Activated CD4-positive, alpha-beta T cell treated with anti-CD3 and anti-CD28 coated beads, Interleukin-2, amount 10 ng/mL, durations not matched to agents 24 days and 14 days (primary cell): ENCODE results near the gene SIPA1L3. TPM values are rescaled to one million over a fixed set of nuclear protein-coding genes. Genes with fewer than 3 reads are reported as not detected.
"Not testable (repeated sequence)": the region's sequence is repeated elsewhere in the genome, so short reads cannot be mapped to it uniquely, and the experiment has no call there.

Experiments
- DNase-seq: peaks from one replicate; pipeline ENCODE4 v3.0.0; 2022
- H3K27ac Mint-ChIP-seq: one replicate; pipeline ENCODE4 v1.8.0; 2022; ENCODE audit warnings: mild to moderate bottlenecking, mixed read lengths
- H3K27me3 Mint-ChIP-seq: one replicate; pipeline ENCODE4 v1.8.0; 2022; ENCODE audit warnings: mixed read lengths
- H3K36me3 Mint-ChIP-seq: one replicate; pipeline ENCODE4 v1.8.0; 2022; ENCODE audit warnings: low read depth, mild to moderate bottlenecking, mixed read lengths
- H3K4me1 Mint-ChIP-seq: one replicate; pipeline ENCODE4 v1.8.0; 2021; ENCODE audit warnings: mixed read lengths
- H3K4me3 Mint-ChIP-seq: one replicate; pipeline ENCODE4 v1.8.0; 2022; ENCODE audit warnings: mild to moderate bottlenecking, moderate library complexity, mixed read lengths
- H3K9me3 Mint-ChIP-seq: one replicate; pipeline ENCODE4 v1.8.0; 2021; ENCODE audit warnings: mixed read lengths
- intact Hi-C: fragments of 100-400 bp; cut with micrococcal nuclease; formaldehyde crosslinking; loops from one replicate; pipeline ENCODE4 v1.15.1; 2023
- total RNA-seq: library from RNA; stranded (reverse); gene quantifications from 2 replicates; pipeline ENCODE4 v1.2.3, GENCODE V29; 2022

The SIPA1L3 gene
- total RNA-seq, 1 donor from 2014 or later, result 15.4 TPM

DNA sequence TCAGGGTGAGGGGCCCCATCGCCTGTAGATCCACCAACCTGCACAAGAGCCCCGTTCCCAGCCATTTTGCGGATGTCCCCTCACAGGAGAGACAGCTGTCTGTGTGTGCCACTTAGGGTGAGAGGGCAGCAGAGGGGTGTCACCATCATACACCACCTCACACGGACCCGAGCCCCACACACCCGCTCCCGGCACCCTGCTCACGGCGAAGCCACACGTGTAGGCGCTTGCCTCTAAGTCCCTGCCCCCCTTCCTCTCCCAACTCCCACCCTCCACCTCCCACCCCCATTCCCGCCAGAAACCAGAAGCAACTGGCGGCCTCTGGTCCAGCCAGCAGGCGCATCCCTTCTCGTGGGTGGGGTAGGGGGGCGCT is 321.0 kb downstream of the SIPA1L3 start:
- H3K27ac Mint-ChIP-seq, result peak overlapping the region; percentile 5
- H3K4me1 Mint-ChIP-seq, result peaks cover 22% of the 10 kb centered on the region
- intact Hi-C loops, result loop anchor here (10.0 kb wide), 1 partner anchor 83 kb away; no protein-coding TSS in a partner anchor
- H3K36me3 Mint-ChIP-seq, result no peaks in the 10 kb centered on the region
- no peaks in the 10 kb centered on the region for H3K9me3 Mint-ChIP-seq
- H3K27me3 Mint-ChIP-seq, result peaks cover 61% of the 10 kb centered on the region
- peak overlapping the region; percentile 46 for H3K4me3 Mint-ChIP-seq
- DNase-seq, result no peak

DNA sequence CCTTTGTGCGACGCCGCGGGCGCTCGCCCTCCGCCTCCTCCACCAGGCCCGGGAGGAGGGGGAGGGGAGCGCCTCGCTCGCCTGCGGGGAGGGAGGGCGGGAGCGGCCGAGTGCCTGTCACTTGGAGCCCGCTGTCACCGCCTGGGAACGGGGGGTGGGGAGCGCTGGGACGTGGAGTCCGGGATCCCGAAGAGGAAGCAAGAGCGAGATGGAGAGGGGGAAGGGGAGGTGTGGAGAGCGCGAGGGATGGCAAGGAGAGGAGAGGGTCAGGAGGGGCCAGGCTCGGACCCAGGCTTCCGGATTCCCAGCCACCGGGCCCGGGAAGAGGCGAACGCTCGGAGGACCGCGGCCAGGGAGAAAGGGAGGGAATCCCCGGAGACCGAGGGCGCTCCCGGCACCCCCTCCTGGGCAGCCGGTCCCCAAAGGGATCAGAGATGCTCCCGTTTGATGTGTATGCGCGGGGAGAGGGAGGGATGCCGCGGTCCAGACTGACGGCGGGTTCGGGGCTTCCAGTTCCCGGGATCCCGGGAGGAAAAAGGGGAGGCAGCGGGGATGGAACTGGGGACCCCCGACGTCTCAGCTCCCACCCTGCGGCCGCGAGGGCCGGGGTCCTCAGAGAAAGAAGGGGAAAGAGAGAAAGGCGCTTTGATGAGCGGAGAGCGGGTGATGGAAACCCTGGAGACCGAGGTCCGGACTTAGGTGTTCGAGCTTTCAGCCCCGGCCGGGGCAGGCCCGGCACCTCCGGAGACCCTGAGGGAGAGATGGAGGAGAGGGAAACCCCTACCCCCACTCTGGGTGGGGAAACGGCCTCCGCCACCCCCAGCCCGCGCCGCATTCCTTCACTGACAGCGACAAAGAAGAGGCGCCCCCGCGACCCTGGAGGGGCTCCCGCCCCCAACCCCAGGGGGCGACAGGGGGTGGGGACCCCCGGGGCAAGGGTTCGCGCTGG is 321.8 kb downstream of the SIPA1L3 start:
- no peaks in the 10 kb centered on the region for H3K36me3 Mint-ChIP-seq
- H3K4me1 Mint-ChIP-seq, result peaks cover 18% of the 10 kb centered on the region
- no peaks in the 10 kb centered on the region for H3K9me3 Mint-ChIP-seq
- DNase-seq, result peak; percentile 61
- intact Hi-C loops, result loop anchor here (10.0 kb wide), 1 partner anchor 84 kb away; no protein-coding TSS in a partner anchor
- H3K4me3 Mint-ChIP-seq, result peak overlapping the region; percentile 81
- peaks cover 53% of the 10 kb centered on the region for H3K27me3 Mint-ChIP-seq
- H3K27ac Mint-ChIP-seq, result no peak overlapping the region

DNA sequence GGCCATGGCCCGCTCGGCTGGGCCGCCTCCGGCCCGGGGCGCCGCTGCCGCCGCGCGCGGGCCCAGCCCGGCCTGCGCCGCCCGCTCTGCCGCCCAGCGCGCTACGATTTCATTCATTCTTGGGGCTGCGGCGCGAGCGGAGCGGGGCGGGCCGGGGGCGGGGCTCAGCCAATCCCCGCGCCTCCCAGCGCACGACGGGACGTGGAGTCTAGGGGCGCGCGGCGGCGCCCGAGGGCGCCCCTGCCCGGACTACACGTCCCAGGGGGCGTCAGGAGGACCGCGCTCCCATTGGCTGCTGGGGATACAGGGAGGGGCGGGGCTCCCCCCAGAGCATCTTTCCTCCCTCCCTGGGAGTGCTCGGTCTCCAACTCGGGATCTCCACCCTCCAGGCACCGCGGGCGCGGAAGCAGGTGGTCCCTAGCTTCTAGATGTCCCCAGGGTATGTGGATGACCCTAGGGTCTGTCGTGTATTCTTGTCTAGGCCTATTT is 322.6 kb downstream of the SIPA1L3 start:
- H3K36me3 Mint-ChIP-seq, result no peaks in the 10 kb centered on the region
- peak overlapping the region; percentile 16 for H3K4me3 Mint-ChIP-seq
- no peak overlapping the region for H3K27ac Mint-ChIP-seq
- no peaks in the 10 kb centered on the region for H3K9me3 Mint-ChIP-seq
- peaks cover 18% of the 10 kb centered on the region for H3K4me1 Mint-ChIP-seq
- peaks cover 46% of the 10 kb centered on the region for H3K27me3 Mint-ChIP-seq
- intact Hi-C loops, result loop anchor here (10.0 kb wide), 1 partner anchor 85 kb away; no protein-coding TSS in a partner anchor
- DNase-seq, result peak; percentile 92

DNA sequence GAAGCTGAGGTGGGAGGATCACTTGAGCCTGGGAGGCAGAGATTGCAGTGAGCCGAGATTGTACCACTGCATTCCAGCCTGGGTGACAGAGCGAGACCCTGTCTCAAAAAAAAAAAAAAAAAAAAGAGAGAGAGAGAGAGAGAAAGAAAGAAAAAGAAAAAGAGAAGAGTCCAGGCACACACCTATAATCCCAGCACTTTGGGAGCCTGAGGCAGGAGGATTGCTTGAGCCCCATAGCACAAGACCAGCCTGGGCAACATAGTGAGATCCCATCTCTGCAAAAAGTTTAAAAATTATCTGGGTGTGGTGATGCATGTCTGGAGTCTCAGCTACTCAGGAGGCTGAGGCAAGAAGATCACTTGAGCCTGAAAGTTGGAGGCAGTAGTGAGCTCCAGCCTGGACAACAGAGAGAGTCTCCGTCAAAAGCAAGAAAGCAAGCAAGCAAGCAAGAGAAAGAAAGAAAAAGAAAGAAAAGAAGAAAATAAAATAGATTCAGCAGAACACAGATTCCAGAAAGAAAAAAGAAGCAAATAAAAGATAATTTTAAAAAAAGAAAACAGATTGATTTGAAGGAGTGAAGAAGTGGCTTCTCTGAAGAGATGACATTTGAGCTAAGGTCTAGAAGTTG is 323.6 kb downstream of the SIPA1L3 start:
- DNase-seq, intact Hi-C loops, H3K36me3 Mint-ChIP-seq, H3K4me3 Mint-ChIP-seq, H3K27ac Mint-ChIP-seq, H3K9me3 Mint-ChIP-seq: not testable (repeated sequence)
- H3K4me1 Mint-ChIP-seq, result peaks cover 17% of the 10 kb centered on the region
- H3K27me3 Mint-ChIP-seq, result peaks cover 42% of the 10 kb centered on the region

DNA sequence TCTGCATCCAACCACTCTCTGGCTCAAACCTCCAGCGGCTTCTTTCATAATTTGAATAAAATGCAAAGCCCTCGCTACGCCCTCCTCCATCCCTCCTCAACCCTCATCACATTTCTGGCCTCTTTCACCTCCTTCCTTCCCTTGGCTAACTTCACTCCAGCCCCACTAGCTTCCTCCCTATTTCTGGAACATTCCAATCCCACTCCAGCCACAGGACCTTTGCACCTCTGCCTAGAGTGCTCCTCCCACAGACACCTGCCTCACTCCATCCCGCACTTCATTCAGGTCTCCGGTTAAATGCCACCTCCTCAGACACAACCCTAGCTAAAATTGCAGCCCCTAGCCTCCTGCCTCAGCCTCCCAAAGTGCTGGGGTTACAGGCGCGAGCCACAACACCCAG is 324.9 kb downstream of the SIPA1L3 start:
- Mint-ChIP-seq H3K27me3 (peaks cover 36% of the 10 kb centered on the region), H3K4me3 (no peak overlapping the region), H3K9me3 (no peaks in the 10 kb centered on the region), H3K36me3 (no peaks in the 10 kb centered on the region), H3K4me1 (peaks cover 14% of the 10 kb centered on the region), H3K27ac (no peak overlapping the region)
- no peak for DNase-seq
- intact Hi-C loops, result no loop called here

DNA sequence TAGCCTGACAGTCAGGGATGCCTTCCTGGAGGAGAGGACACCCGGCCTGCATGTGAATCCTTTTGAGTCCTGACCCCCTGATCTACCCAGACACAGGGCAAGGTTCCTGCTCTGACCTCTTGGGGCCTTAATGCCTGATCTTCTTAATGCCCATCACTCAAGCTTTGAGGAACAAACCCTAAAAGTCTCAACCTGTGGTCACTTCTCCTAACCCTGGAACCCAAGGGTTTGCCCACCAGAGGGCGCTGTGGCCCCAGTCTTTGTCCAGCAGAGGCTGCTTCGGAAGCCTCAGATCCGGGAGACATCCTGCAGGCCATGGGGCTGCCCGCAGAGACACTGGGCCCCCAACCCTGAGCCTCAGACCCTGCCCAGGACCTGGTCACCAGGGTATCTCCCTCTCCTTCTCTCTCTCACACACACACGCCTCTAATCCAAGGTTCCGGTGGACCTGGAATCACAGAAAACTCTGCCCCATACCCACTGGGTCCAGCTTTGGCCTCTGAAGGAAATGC is 326.8 kb downstream of the SIPA1L3 start:
- peaks cover 6% of the 10 kb centered on the region for H3K4me1 Mint-ChIP-seq
- H3K27ac Mint-ChIP-seq, result no peak overlapping the region
- peak; percentile 95 for DNase-seq
- intact Hi-C loops, result loop anchor here (2.0 kb wide), 1 partner anchor 101 kb away; the partner anchor contains the start of gene CATSPERG
- peaks cover 23% of the 10 kb centered on the region for H3K27me3 Mint-ChIP-seq
- no peaks in the 10 kb centered on the region for H3K36me3 Mint-ChIP-seq
- H3K4me3 Mint-ChIP-seq, result no peak overlapping the region
- no peaks in the 10 kb centered on the region for H3K9me3 Mint-ChIP-seq

DNA sequence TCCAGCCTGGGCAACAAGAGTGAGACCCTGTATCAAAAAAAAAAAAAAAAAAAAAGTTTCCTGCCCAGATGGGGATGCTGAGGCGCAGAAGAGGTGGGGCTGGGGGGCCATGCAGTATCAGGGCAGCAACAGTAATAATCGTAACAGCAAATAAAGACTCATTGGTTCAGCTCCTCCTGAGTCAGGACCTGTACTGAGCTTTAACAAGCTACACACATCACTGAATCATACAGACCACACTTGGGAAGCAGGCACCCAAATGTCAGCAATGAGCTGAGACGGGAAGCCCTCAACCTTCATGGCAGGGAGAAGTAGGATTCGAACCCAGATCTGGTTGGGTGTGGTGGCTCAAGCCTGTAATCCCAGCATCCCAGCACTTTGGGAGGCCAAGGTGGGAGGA is 327.6 kb downstream of the SIPA1L3 start:
- Mint-ChIP-seq H3K4me3 (no peak overlapping the region), H3K27ac (no peak overlapping the region), H3K4me1 (peaks cover 6% of the 10 kb centered on the region), H3K27me3 (peaks cover 20% of the 10 kb centered on the region), H3K9me3 (no peaks in the 10 kb centered on the region), H3K36me3 (no peaks in the 10 kb centered on the region)
- DNase-seq, result no peak
- intact Hi-C loops, result loop anchor here (2.0 kb wide), 1 partner anchor 100 kb away; the partner anchor contains the start of gene CATSPERG

DNA sequence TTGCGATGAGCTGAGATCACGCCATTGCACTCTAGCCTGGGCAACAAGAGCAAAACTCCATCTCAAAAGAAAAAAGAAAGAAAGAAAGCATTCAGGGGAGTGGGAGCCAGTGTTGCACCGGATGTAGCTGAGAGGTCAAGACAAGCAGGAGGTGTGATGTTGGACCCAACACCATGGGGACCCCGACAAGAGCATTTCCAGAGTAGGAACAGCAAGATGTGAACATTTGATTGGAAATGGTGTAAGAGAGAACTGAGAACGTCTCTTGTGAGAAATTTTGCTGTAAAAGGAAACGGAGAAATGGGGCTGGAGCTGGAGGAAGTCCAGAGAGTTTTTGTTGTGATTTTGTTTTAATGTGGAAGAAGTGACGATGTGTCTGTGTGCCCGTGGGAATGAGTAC is 332.8 kb downstream of the SIPA1L3 start:
- Mint-ChIP-seq H3K9me3 (no peaks in the 10 kb centered on the region), H3K4me1 (peaks cover 5% of the 10 kb centered on the region), H3K27ac (no peak overlapping the region), H3K27me3 (peaks cover 5% of the 10 kb centered on the region), H3K4me3 (no peak overlapping the region), H3K36me3 (no peaks in the 10 kb centered on the region)
- no peak for DNase-seq
- intact Hi-C loops, result loop anchor here (5.0 kb wide), 1 partner anchor 77 kb away; the partner anchor contains the start of genes KCNK6 and YIF1B

DNA sequence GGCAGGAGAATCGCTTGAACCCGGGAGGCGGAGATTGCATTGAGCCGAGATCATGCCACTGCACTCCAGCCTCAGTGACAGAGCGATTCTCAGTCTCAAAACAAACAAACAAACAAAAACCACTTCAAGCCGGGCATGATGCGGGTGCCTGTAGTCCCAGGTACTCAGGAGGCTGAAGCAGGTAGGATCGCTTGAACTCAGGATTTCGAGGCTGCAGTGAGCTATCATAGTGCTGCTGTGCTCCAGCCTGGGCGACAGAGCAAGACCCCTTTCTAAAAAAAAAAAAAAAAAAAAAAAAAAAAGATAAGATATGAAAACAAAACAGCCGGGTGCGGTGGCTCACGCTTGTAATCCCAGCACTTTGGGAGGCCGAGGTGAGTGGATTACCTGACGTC is 336.3 kb downstream of the SIPA1L3 start:
- no peaks in the 10 kb centered on the region for H3K9me3 Mint-ChIP-seq
- H3K36me3 Mint-ChIP-seq, result no peaks in the 10 kb centered on the region
- H3K4me3 Mint-ChIP-seq, result peak overlapping the region; percentile 72
- peak overlapping the region; percentile 86 for H3K27ac Mint-ChIP-seq
- intact Hi-C loops, result loop anchor here (5.0 kb wide), 1 partner anchor 74 kb away; the partner anchor contains the start of genes KCNK6 and YIF1B
- no peak for DNase-seq
- H3K27me3 Mint-ChIP-seq, result peaks cover 2% of the 10 kb centered on the region
- peaks cover 10% of the 10 kb centered on the region for H3K4me1 Mint-ChIP-seq

DNA sequence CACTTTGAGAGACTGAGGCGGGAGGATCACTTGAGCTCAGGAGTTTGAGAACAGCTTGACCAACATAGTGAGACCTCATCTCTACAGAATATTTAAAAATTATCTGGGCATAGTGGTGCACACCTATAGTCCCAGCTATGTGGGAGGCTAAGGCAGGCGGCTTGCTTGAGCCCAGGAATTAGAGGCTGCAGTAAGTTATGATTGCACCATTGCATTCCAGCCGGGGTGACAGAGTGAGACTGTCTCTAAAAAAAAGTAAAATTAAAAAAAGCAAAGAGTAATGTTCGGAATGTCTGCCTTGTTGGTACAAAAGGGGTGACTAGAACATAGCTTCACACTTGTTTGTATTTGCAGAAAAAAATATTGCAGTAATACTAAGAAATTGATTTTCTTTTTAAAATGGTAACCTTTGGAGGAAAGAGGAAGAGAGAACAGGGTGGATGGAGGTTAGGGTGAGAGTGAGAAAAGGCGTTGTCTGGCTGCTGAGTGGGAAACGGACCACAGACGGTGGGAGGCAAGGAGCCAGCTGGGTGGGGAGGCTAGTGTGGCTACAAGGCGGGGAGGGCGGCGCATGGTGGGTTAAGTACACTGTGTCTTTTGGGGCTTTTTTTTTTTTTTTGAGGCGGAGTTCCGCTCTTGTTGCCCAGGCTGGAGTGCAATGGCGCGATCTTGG is 339.0 kb downstream of the SIPA1L3 start:
- no peaks in the 10 kb centered on the region for H3K9me3 Mint-ChIP-seq
- no peaks in the 10 kb centered on the region for H3K27me3 Mint-ChIP-seq
- no peak overlapping the region for H3K27ac Mint-ChIP-seq
- peaks cover 10% of the 10 kb centered on the region for H3K4me1 Mint-ChIP-seq
- H3K36me3 Mint-ChIP-seq, result no peaks in the 10 kb centered on the region
- H3K4me3 Mint-ChIP-seq, result no peak overlapping the region
- intact Hi-C loops, result no loop called here
- no peak for DNase-seq

DNA sequence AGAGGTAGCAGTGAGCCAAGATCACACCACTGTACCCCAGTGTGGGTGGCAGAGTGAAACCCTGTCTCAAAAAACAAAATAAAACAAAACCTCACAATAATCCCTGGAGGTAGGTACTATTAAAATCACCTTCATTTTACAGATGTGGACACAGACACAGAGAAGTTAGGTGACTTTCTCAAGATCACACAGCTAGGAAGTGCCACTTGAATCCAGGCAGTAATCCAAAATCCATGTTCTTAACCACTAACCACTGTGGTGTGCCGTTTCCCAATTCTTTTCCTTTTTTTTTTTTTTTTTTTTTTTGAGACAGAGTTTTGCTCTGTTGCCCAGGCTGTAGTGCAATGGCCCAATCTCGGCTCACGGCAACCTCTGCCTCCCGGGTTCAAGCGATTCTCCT is 340.1 kb downstream of the SIPA1L3 start:
- no peak overlapping the region for H3K4me3 Mint-ChIP-seq
- no peaks in the 10 kb centered on the region for H3K9me3 Mint-ChIP-seq
- peaks cover 16% of the 10 kb centered on the region for H3K4me1 Mint-ChIP-seq
- no peak overlapping the region for H3K27ac Mint-ChIP-seq
- no peak for DNase-seq
- peaks cover 3% of the 10 kb centered on the region for H3K36me3 Mint-ChIP-seq
- intact Hi-C loops, result no loop called here
- no peaks in the 10 kb centered on the region for H3K27me3 Mint-ChIP-seq

DNA sequence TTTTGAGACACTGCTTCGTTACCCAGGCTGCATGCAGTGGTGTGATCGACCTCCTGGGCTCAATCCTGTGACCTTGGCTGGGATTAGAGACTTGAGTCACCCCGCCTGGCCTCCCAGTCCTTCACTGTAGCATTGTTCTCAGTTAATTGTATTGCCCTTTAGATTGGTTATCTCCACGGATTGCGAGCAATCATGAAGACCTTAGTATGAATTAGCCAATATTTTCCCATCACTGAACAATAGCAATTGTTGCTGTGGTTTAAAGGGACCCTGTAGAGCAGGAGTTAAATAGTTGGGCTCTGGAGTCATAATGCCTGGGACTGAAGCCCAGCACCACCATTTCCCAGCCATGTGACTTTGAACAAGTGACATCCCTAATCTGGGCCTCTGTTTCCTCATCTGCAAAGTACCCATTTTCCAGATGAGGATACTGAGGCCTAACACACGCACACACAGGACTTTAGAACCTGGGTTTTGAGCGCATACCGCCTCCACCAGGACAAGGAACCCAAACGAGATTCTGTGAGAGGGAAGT is 340.8 kb downstream of the SIPA1L3 start:
- intact Hi-C loops, result no loop called here
- DNase-seq, result no peak
- Mint-ChIP-seq H3K36me3 (peaks cover 3% of the 10 kb centered on the region), H3K4me1 (peaks cover 19% of the 10 kb centered on the region), H3K9me3 (no peaks in the 10 kb centered on the region), H3K4me3 (no peak overlapping the region), H3K27ac (no peak overlapping the region), H3K27me3 (no peaks in the 10 kb centered on the region)

DNA sequence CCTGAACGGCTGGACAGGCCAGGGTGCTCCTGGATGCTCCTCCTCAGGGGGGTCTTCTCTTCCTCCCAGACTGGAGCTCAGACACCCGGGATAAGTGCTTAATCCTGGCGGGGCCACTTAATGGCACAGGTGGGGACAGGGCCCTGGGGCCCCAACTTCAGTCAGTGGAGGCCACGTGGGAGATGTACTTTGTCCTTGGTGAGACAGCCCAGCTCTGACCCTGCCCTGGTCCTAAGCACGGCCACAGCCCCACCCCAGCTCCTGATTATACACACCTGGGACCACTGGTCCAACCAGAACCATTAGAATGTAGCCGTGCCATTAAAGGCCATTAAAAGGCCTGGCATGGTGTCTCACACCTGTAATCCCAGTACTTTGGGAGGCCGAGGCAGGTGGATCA is 341.4 kb downstream of the SIPA1L3 start:
- Mint-ChIP-seq H3K27ac (no peak overlapping the region), H3K27me3 (no peaks in the 10 kb centered on the region), H3K4me3 (no peak overlapping the region), H3K4me1 (peaks cover 19% of the 10 kb centered on the region), H3K36me3 (peaks cover 3% of the 10 kb centered on the region), H3K9me3 (no peaks in the 10 kb centered on the region)
- DNase-seq, result no peak
- intact Hi-C loops, result no loop called here
